IMR-90 (cell line): Measurements from ENCODE around the gene IWS1. TPM values are rescaled to one million over a fixed set of nuclear protein-coding genes. Genes with fewer than 3 reads are reported as not detected.

Experiments
- ATAC-seq: fragments of 200-7000 bp; cut with Tn5 transposase; 2 replicates; pipeline ENCODE4 v1.9.1; 2020; ENCODE audit warnings: low read depth, mild to moderate bottlenecking, moderate library complexity
- BruUV-seq: library from RNA; stranded (reverse); fragments of 400-500 nt; replicated peaks from 2 replicates; lab custom pipeline; 2021; lab: Mats Ljungman, UMichigan
- CTCF ChIA-PET: fragments of 300-600 bp; formaldehyde crosslinking; extraction: SDS; loops from one replicate; lab custom pipeline; 2021; ENCODE audit warnings: antibody characterized with exemption; lab: Yijun Ruan, JAX
- POLR2A ChIA-PET: fragments of 300-600 bp; sonication (Branson Sonifier 250); formaldehyde crosslinking; loops from one replicate; lab custom pipeline; 2022; ENCODE audit warnings: antibody characterized with exemption; ENCODE audit not compliant: unreplicated experiment; lab: Charles Lee
- DNase-seq: peaks from one replicate; pipeline ENCODE4 v3.0.0; 2013
- H2AFZ ChIP-seq: replicated peaks from 2 replicates; pipeline ENCODE3; 2013; ENCODE audit warnings: low read length, mild to moderate bottlenecking; ENCODE audit not compliant: poor library complexity
- H2AK5ac ChIP-seq: 2 replicates; pipeline ENCODE4 v1.6.1; 2013; ENCODE audit warnings: low read depth, low read length, inconsistent platforms
- H2AK9ac ChIP-seq: replicated peaks from 2 replicates; pipeline ENCODE3; 2013; ENCODE audit warnings: mild to moderate bottlenecking, low read depth, low read length, moderate library complexity; ENCODE audit not compliant: poor library complexity
- H2BK120ac ChIP-seq: 2 replicates; pipeline ENCODE4 v1.6.1; 2013; ENCODE audit warnings: low read depth, low read length, inconsistent platforms
- H2BK15ac ChIP-seq: 3 replicates; pipeline ENCODE4 v1.6.1; 2013; ENCODE audit warnings: low read depth, low read length, inconsistent platforms
- H2BK20ac ChIP-seq: 2 replicates; pipeline ENCODE4 v1.6.1; 2013; ENCODE audit warnings: low read depth, mild to moderate bottlenecking, inconsistent platforms, low read length, moderate library complexity
- H2BK5ac ChIP-seq: 2 replicates; pipeline ENCODE4 v1.6.1; 2013; ENCODE audit warnings: mild to moderate bottlenecking, low read depth, low read length, inconsistent platforms; ENCODE audit not compliant: poor library complexity, severe bottlenecking
- H3K14ac ChIP-seq: replicated peaks from 2 replicates; pipeline ENCODE4 v1.6.1; 2013; ENCODE audit warnings: low read depth, low read length, inconsistent platforms
- H3K18ac ChIP-seq: 2 replicates; pipeline ENCODE4 v1.6.1; 2013; ENCODE audit warnings: low read depth, low read length, control low read depth
- H3K23ac ChIP-seq: 2 replicates; pipeline ENCODE4 v1.6.1; 2013; ENCODE audit warnings: low read depth, low read length, inconsistent platforms
- H3K27ac ChIP-seq: 2 replicates; pipeline ENCODE4 v1.5.1; 2013; ENCODE audit warnings: mild to moderate bottlenecking, control low read depth, low read length; ENCODE audit not compliant: insufficient read depth
- H3K27me3 ChIP-seq: 2 replicates; pipeline ENCODE4 v1.6.1; 2013; ENCODE audit warnings: low read length; ENCODE audit not compliant: control insufficient read depth, insufficient read depth
- H3K36me3 ChIP-seq: 2 replicates; pipeline ENCODE4 v1.6.1; 2013; ENCODE audit warnings: low read length, mixed read lengths; ENCODE audit not compliant: control insufficient read depth, insufficient read depth
- H3K4ac ChIP-seq: 2 replicates; pipeline ENCODE4 v1.6.1; 2013; ENCODE audit warnings: low read depth, low read length, inconsistent platforms
- H3K4me1 ChIP-seq: 2 replicates; pipeline ENCODE4 v1.6.1; 2013; ENCODE audit warnings: low read length, mixed read lengths; ENCODE audit not compliant: control insufficient read depth, insufficient read depth
- H3K4me2 ChIP-seq: 2 replicates; pipeline ENCODE4 v1.6.1; 2013; ENCODE audit warnings: low read depth, mild to moderate bottlenecking, control low read depth, low read length, moderate library complexity
- H3K4me3 ChIP-seq: 2 replicates; pipeline ENCODE4 v1.5.1; 2013; ENCODE audit warnings: low read depth, mild to moderate bottlenecking, control low read depth, low read length, moderate library complexity; ENCODE audit not compliant: insufficient read depth
- H3K56ac ChIP-seq: 2 replicates; pipeline ENCODE4 v1.6.1; 2013; ENCODE audit warnings: low read length, inconsistent platforms; ENCODE audit not compliant: insufficient read depth; ENCODE audit errors: extremely low read depth
- H3K79me1 ChIP-seq, 2 experiments: 2 replicates each; pipeline ENCODE4 v1.6.1; 2013; ENCODE audit warnings: low read length in 2 of 2, inconsistent platforms in 1 of 2, low read depth in 1 of 2
- H3K9ac ChIP-seq: 2 replicates; pipeline ENCODE4 v1.6.1; 2013; ENCODE audit warnings: low read depth, low read length, control low read depth
- H3K9me1 ChIP-seq: 2 replicates; pipeline ENCODE4 v1.6.1; 2013; ENCODE audit warnings: low read length, inconsistent platforms; ENCODE audit not compliant: insufficient read depth
- H3K9me3 ChIP-seq: 2 replicates; pipeline ENCODE4 v1.6.1; 2013; ENCODE audit warnings: low read length; ENCODE audit not compliant: control insufficient read depth, insufficient read depth
- H4K20me1 ChIP-seq: 2 replicates; pipeline ENCODE4 v1.6.1; 2013; ENCODE audit warnings: low read length, inconsistent platforms; ENCODE audit not compliant: insufficient read depth
- H4K5ac ChIP-seq: 2 replicates; pipeline ENCODE4 v1.6.1; 2013; ENCODE audit warnings: mild to moderate bottlenecking, low read depth, low read length, control low read depth
- H4K8ac ChIP-seq, 2 experiments: 2 replicates each; pipeline ENCODE4 v1.6.1; 2013; ENCODE audit warnings: low read depth in 2 of 2, low read length in 2 of 2, control low read depth in 1 of 2, inconsistent platforms in 1 of 2
- H4K91ac ChIP-seq: 2 replicates; pipeline ENCODE4 v1.6.1; 2013; ENCODE audit warnings: low read depth, low read length, inconsistent platforms; ENCODE audit not compliant: insufficient read depth
- CHD1 ChIP-seq: IDR thresholded peaks from 2 replicates; pipeline ENCODE4 v1.6.1; 2012; ENCODE audit warnings: low read depth, low read length, improper control_type of control experiment
- ELK1 ChIP-seq: fragments of 150-350 bp; IDR thresholded peaks from 2 replicates; pipeline ENCODE4 v1.6.1; 2016; ENCODE audit warnings: low read depth, mild to moderate bottlenecking, low read length, moderate library complexity, borderline replicate concordance
- MXI1 ChIP-seq: IDR thresholded peaks from 2 replicates; pipeline ENCODE4 v1.6.1; 2012; ENCODE audit warnings: low read depth, mild to moderate bottlenecking, low read length, moderate library complexity, borderline replicate concordance
- NFE2L2 ChIP-seq: fragments of 150-350 bp; IDR thresholded peaks from 2 replicates; pipeline ENCODE4 v1.6.1; 2016; ENCODE audit warnings: low read depth, mild to moderate bottlenecking, low read length
- RFX5 ChIP-seq: IDR thresholded peaks from 2 replicates; pipeline ENCODE4 v1.8.0; 2012; ENCODE audit warnings: low read depth, mild to moderate bottlenecking, low read length, moderate library complexity
- USF2 ChIP-seq: fragments of 150-350 bp; IDR thresholded peaks from 2 replicates; pipeline ENCODE4 v1.6.1; 2017; ENCODE audit warnings: mild to moderate bottlenecking, antibody characterized with exemption, low read length, low read depth
- WGBS, 2 experiments: methylation state at CpG; one replicate each; pipeline versions ENCODE4 v1.1.5 to v1.1.7; 2013; ENCODE audit warnings: missing lambda C conversion rate in 2 of 2; ENCODE audit not compliant: insufficient read length in 1 of 2; ENCODE audit errors: extremely low coverage in 2 of 2; 5-methylcytosine and 5-hydroxymethylcytosine counted together
- dilution Hi-C: fragments of 300-500 bp; cut with HindIII; formaldehyde crosslinking; loops from one replicate; pipeline ENCODE4 v1.14.3; 2018; ENCODE audit warnings: low sequenced_read_pairs; ENCODE audit not compliant: unreplicated experiment
- in situ Hi-C: fragments of 300-500 bp; cut with MboI; formaldehyde crosslinking; loops from 3 replicates; pipeline ENCODE4 v1.14.3; 2019; ENCODE audit warnings: low sequenced_read_pairs, inconsistent platforms, mixed read lengths
- intact Hi-C: fragments of 100-400 bp; cut with micrococcal nuclease; formaldehyde crosslinking; loops from 2 replicates; pipeline ENCODE4 v1.10.0; 2022
- polyA plus RNA-seq, 3 experiments: library from polyadenylated mRNA; depleted of rRNA; stranded (reverse); fragments of >200 nt; gene quantifications; 2 replicates each; pipeline ENCODE4 v1.2.3, GENCODE V29; 2012; ENCODE audit warnings: low replicate concordance in 1 of 3
- total RNA-seq: library from RNA; depleted of rRNA; stranded (reverse); fragments of >200 nt; gene quantifications from 2 replicates; pipeline ENCODE4 v1.2.3, GENCODE V29; 2012

The IWS1 gene
- total and polyA plus RNA-seq, 2 of the 4 experiments (the other 2 are of a cell fraction): 31.5 to 52.5 TPM

DNA sequence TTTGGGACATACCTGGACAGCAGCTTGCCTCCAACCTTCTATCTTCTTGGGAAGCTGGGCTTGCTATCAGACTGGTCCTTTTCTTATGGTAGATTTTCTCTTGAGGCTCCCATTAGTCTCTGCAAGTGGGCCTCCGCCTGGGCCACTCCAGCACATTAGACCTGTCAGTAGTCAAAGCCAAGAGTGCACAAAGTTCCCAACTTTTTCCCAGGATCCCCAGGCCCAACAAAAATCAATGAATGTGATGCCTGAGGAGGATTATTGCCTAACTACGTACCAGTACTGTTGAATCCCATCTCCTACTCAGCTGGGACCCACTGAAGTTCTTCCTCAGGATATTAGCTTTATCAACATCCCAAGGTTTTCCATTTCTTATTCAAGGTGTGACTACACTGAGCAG is 56.3 kb downstream of the IWS1 start:
- Histone ChIP-seq H3K4me2 (no peak overlapping the region), H3K4me1 (0 out of 2 replicates have a peak, but pooled peaks cover 1% of the 10 kb centered on the region), H3K9me3 (no peaks in the 10 kb centered on the region), H3K4me3 (no peak overlapping the region), H2BK5ac (no peak overlapping the region), H3K27me3 (no peaks in the 10 kb centered on the region), H3K4ac (no peak overlapping the region), H4K20me1 (no peaks in the 10 kb centered on the region), H3K23ac (no peak overlapping the region), H3K14ac (no peak overlapping the region), H3K36me3 (peaks cover 3% of the 10 kb centered on the region), H2AK5ac (no peak overlapping the region), H2BK120ac (no peak overlapping the region), H2BK15ac (no peak overlapping the region), H3K18ac (no peak overlapping the region), H4K5ac (no peak overlapping the region), H3K56ac (no peak overlapping the region), H4K91ac (no peak overlapping the region), H2AFZ (no peak overlapping the region), H2BK20ac (no peak overlapping the region), H3K27ac (no peak overlapping the region), H3K9me1 (peaks cover 4% of the 10 kb centered on the region; the same call in 1 of the 2 replicates), H2AK9ac (no peak overlapping the region), H3K9ac (no peak overlapping the region), H4K8ac (no peak overlapping the region), H3K79me1 (no peaks in the 10 kb centered on the region)
- BruUV-seq: no TSS peak
- dilution Hi-C loops: no loop called here
- ATAC-seq: no peak
- TF ChIP-seq CHD1: no peak
- no peak for TF ChIP-seq RFX5
- no peak for TF ChIP-seq ELK1
- TF ChIP-seq USF2: no peak
- no peak for TF ChIP-seq NFE2L2
- TF ChIP-seq MXI1: no peak
- POLR2A ChIA-PET: no interaction called here
- in situ Hi-C loops: no loop called here
- intact Hi-C loops: loop anchor here (10.0 kb wide), 2 partner anchors 85 to 405 kb away; partner anchors contain the start of gene MAP3K2
- DNase-seq: no peak
- no CpG with 5 or more reads among the region's 2 CpGs for WGBS, 2 experiments
- CTCF ChIA-PET: interaction anchor here (1.2 kb wide), 1 partner anchor 12 kb away, joined by 3 read pairs; no protein-coding TSS in a partner anchor
